GM19324 (cell line): Measurements from ENCODE around the gene SLC8A1.

Experiments
- ATAC-seq: cut with Tn5 transposase; IDR thresholded peaks from one replicate; pipeline ENCODE4 v1.9.1; 2021; ENCODE audit warnings: mild to moderate bottlenecking, moderate library complexity; ENCODE audit not compliant: unreplicated experiment, low FRiP score

The SLC8A1 gene

DNA sequence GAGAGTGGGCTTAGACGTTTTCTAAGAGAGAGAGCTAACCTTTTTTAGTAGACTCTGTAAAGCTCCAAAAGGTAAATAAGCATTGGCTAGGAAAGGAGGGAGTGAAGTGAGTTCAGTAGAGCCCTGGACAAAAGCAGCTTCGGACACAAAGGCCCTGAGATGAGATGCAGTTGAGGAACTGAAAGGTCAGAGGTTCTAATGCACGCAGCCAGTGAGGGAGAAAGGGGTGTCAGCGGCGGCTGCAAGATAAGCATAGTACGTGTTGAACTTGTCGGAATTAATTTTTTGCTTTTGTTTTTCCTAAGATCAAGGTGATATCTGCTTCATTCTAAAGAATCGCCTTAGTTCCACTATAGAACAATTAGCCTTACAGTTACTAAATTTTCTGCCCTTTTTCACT is 11.2 kb upstream of the SLC8A1 start:
- no peak for ATAC-seq

DNA sequence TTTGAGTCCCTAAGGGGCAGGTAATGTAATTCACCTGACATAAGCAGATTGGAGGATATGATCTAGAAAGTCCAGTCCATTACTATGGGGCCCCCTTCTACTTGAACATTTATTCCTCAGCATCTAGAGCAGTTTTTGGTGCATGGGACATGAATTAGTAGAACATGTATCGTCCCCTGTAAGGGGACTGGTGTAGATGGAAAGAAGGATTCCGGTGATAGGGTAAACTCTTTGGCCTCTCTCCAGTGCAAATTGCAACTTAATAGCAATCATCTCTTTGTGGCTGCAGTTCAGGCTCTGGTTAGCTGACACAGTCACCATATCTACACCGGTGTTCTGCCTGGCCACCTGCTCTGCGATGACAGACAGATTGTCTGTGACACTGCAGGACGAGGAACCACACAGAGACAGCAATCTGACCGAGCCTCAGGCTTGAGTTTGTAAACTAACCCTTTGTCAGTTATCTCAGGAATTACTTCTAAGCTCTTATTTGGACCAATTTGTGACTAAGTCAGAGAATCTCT is 6.4 kb upstream of the SLC8A1 start:
- ATAC-seq: no peak

GRCh38 chr2:40457837-40458236 is 5.9 kb upstream of the SLC8A1 start:
- ATAC-seq: no peak

DNA sequence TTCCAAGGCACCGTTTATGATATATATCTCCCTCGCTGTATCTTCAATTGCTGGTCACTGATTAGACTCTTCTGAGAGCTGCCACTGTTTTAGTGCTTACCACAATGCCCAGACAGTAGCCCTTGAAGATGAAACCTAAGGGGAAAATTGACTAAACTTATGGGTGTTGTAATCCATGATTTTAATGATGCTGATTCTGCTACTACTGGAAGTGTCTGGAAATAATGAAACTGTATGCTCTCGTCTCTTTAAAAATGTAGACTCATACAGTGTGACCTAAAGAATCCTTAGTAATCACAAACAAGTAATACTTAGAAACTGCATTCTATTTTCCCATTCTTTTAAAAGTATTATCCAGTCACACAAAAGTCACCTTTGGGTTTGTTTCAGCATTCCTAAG is 5.5 kb upstream of the SLC8A1 start:
- no peak for ATAC-seq

DNA sequence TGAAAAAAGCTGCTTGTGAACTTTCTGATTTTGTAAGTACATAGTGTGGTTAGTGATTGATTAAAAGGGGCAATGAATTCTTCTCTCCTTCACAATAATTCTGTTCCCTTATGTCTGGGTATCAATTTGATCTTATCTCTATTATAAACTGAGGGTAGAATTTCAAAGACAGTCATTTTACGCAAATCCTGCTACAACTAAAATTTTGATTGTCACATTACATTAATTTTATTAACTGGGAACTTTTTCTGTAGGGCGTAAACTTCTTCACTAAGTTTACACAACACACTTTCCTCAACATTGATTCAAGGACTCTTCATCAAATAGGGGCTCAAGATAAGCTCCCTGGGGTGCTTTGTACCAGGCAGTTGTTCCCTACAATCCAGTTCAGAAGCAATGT is 5.0 kb upstream of the SLC8A1 start:
- no peak for ATAC-seq

DNA sequence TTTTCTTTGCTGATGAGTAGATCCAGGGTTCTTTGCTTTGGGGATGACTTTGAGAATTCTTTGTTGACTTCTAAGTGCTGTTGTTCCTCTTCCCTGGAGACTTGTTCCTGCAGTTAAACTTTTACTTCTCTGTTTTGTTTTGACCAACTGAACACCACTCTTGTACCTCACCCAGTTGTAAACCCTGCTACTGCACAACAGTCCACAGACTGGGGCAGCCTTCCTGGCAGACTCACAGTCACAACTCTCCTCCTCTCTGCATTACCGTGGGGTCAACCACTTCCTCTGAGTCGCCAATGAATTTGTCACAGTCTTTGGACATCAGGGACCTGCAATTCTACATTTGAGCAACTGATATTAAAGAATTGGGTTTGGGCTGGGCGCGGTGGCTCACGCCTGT is 3.8 kb upstream of the SLC8A1 start:
- no peak for ATAC-seq

- ATAC-seq: no peak
Measured at GRCh38 chr2:40454321-40454720, 2.4 kb upstream of the SLC8A1 start.

GRCh38 chr2:40452786-40453185 is 896 bp upstream of the SLC8A1 start:
- ATAC-seq: no peak

DNA sequence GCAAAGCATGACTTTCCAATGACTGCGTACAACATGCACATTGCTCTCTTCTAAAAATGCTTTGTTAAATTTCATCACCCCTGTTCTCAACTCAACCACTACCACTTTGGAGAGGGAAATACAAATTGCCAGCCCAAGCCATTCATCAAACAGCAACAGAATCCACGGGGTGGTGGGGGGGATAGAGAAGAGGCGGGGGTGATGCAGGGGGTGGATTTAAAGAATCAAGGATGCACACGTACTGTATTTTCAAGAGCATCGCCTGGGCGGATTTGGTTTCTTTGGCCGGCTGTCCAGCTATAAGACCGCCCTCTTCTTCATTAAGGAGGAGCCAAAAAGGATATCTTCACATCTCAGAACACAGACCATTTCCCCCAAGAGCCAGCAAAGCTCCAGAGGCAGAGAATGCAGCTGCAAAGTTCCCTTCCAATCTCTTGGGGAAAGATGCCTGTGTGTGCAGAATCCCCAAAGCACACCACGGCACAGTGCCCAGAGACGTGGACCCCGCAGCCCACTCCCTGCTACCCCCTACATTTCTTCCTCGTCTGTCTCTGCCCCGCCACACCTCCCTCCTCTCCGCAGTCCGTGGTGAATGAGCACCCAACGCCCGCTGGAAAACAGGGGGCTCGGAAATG is 977 bp downstream of the SLC8A1 start:
- ATAC-seq: no peak

GRCh38 chr2:40450066-40450795 is 1.7 kb downstream of the SLC8A1 start:
- no peak for ATAC-seq

DNA sequence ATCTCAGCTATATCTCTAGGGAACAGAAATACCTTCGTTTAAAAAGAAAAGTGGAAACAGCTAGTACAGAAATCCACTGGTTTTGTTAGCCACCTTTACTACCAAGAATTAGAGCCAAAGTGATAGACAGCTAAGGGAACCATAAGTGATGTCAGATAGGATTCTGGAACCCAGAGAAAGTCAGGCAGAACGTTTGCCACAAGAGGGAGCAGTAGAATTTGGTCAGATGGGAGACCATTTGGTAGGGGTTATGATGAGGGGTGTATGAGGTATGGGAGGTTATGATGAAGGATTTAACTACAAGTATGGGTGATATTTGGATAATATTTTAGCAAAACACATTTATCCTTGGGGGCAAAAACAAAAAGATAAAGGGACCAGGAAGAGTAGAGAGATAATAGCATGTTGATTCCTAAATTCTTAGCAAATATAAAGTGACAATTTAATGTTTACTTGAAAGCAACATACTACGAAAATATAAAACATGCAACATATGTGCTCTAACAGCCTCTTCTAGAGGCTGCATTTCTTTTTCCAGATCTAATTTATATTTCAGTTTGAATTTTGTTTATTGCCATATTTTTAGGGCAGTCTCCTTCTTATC is 3.3 kb downstream of the SLC8A1 start:
- no peak for ATAC-seq

- no peak for ATAC-seq
Measured at GRCh38 chr2:40445467-40445866, 6.4 kb downstream of the SLC8A1 start.

GRCh38 chr2:40440835-40441234 is 11.1 kb downstream of the SLC8A1 start:
- ATAC-seq: no peak

GRCh38 chr2:40439473-40439872 is 12.4 kb downstream of the SLC8A1 start:
- no peak for ATAC-seq

DNA sequence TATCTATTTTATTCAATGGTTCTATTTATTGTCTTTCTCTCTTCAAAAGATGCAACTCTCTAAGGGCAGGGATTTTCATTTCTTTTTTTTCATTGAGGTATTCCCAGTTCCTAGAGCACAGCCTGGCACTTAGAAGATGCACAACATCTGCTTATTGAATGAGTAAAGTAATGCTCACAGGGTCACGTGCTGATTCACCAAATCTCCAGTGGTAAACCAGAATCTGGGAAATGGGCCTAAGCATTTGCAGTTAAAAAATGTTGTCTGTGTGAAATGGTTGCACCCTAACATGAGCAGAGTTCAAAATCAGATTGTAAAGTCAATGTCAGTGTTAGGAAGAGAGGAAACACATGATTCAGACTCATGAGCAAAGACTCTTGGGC is 15.8 kb downstream of the SLC8A1 start:
- no peak for ATAC-seq

- ATAC-seq: no peak
Measured at GRCh38 chr2:40435426-40436092, 16.3 kb downstream of the SLC8A1 start.

DNA sequence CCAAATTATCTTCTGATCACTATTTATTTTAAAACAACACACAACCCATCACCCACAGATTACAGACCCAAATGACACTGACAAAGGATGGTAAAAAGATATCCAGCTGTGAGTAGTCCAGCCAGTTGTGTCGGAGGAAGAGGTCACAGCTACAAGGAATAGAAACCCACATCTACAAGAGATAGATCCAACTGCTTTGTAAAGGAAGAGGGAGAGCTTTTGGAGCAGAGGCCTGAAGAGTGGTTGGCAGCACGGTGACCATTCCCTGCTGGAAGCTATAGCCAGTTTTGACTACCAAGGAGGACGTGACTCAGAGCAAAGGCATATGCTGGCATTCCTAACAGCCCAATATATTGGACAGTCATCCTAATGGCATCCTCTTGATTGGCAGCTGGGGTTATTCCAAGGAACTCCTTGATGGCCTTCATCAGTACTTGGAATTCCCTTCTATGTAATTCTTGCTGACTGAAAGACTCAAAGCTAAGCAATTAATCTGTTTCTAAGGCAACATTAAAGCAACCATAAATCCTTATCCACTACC is 17.1 kb downstream of the SLC8A1 start:
- ATAC-seq: no peak

DNA sequence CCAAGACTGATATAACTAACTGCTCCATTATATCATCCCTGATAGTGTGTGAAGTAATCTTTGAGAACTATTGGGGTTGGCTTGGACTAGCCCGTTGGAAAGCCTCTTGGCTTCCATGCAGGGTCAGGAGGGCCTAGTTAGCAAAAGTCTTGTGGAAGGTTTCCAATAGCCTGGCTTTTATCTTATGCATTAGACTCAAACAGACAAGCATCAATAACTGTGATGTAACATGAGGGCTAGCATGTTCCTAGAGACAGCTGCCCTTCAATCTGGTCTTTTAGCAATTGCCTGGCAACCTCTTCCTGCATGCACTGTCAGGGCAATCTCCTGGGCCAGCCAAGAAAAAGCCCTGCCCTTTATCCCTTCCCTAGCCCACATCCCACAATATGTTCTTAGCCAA is 18.2 kb downstream of the SLC8A1 start:
- no peak for ATAC-seq

DNA sequence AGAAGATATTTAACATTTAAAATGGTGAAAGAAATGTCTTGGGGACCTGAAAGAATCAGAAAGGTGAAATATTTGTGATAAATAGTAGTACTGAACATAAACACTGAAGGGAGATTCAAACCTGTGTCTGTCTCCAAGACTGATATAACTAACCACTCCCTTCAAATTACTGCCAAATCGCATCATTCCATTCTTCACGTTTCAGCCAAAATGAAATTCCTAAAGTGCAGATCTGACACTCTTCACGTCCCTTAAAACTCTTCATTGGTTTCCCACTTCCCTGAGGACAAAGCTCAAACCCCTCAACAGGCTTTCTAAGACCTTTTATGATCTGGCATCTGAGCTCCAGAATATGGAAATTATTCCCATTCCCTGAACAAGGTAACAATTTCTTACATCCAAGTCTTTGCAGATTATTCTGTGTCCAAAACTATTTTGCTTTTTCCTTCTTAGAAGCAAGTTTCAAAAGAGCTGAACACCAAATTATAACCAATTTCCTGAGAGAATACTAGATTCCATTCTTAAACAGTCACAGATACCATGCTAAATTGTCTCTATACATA is 18.9 kb downstream of the SLC8A1 start:
- ATAC-seq: no peak

DNA sequence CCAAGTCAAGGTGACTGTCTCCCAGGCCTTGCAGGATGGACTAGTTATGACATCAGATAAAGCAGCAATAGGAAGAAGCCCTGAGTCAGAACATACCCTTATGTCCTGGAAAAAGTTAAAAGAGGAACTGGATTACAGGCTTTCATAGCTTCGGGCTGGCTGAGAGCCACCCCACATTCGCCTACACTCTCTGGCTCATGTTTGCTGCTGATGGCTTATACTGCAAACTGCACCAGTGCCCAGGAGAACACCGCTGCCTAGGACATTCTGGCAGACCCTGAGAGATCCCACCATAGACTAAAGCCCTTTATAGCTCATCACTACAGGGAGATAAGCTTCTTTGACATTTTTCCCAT is 20.3 kb downstream of the SLC8A1 start:
- ATAC-seq: no peak
